Calu3 (cell line): ENCODE data around the gene SLC35F6. TPM values are rescaled to one million over a fixed set of nuclear protein-coding genes. Genes with fewer than 3 reads are reported as not detected.
"Not testable (repeated sequence)": the region's sequence is repeated elsewhere in the genome, so short reads cannot be mapped to it uniquely, and the experiment has no call there.

Experiments
- BruUV-seq: library from RNA; stranded (reverse); fragments of 400-500 nt; replicated peaks from 2 replicates; lab custom pipeline; 2021; lab: Mats Ljungman, UMichigan
- CTCF ChIA-PET: fragments of 300-600 bp; sonication (Branson Sonifier 250); formaldehyde crosslinking; loops from one replicate; lab custom pipeline; 2022; ENCODE audit warnings: antibody characterized with exemption; lab: Charles Lee
- DNase-seq: peaks from one replicate; pipeline ENCODE4 v3.0.0; 2022
- H3K27ac Mint-ChIP-seq: one replicate; pipeline ENCODE4 v1.8.0; 2022; ENCODE audit warnings: mixed read lengths; ENCODE audit not compliant: unreplicated experiment
- H3K27me3 Mint-ChIP-seq: one replicate; pipeline ENCODE4 v1.8.0; 2022; ENCODE audit warnings: mixed read lengths; ENCODE audit not compliant: unreplicated experiment
- H3K36me3 Mint-ChIP-seq: one replicate; pipeline ENCODE4 v1.8.0; 2022; ENCODE audit warnings: mild to moderate bottlenecking, moderate library complexity, mixed read lengths; ENCODE audit not compliant: insufficient read depth, unreplicated experiment
- H3K4me1 Mint-ChIP-seq: one replicate; pipeline ENCODE4 v1.8.0; 2022; ENCODE audit warnings: mild to moderate bottlenecking, low read depth, mixed read lengths; ENCODE audit not compliant: unreplicated experiment
- H3K4me3 Mint-ChIP-seq: one replicate; pipeline ENCODE4 v1.8.0; 2022; ENCODE audit warnings: mild to moderate bottlenecking, low read depth, moderate library complexity, mixed read lengths; ENCODE audit not compliant: unreplicated experiment
- H3K9me3 Mint-ChIP-seq: one replicate; pipeline ENCODE4 v1.8.0; 2022; ENCODE audit warnings: low read depth, mixed read lengths; ENCODE audit not compliant: unreplicated experiment
- CTCF ChIP-seq: fragments of 200-600 bp; IDR thresholded peaks from one replicate; pipeline ENCODE4 v1.8.0; 2022; ENCODE audit warnings: antibody characterized with exemption; ENCODE audit not compliant: unreplicated experiment
- intact Hi-C: fragments of 100-400 bp; cut with micrococcal nuclease; formaldehyde crosslinking; loops from one replicate; pipeline ENCODE4 v1.10.0; 2022; ENCODE audit not compliant: unreplicated experiment
- total RNA-seq: library from RNA; stranded (reverse); gene quantifications from 2 replicates; pipeline ENCODE4 v1.2.3, GENCODE V29; 2022

SLC35F6 gene
- total RNA-seq, 1 experiment from 2014 or later: 36.9 TPM

- peak overlapping the region; percentile 100 for H3K27ac Mint-ChIP-seq
- no TSS peak for BruUV-seq
- intact Hi-C loops: no loop called here
- no peak overlapping the region for H3K4me3 Mint-ChIP-seq
- no peak for TF ChIP-seq CTCF
- peaks cover 29% of the 10 kb centered on the region for H3K4me1 Mint-ChIP-seq
- no peak for DNase-seq
- peaks cover 27% of the 10 kb centered on the region for H3K36me3 Mint-ChIP-seq
- no peaks in the 10 kb centered on the region for H3K27me3 Mint-ChIP-seq
- CTCF ChIA-PET: no interaction called here
- H3K9me3 Mint-ChIP-seq: no peaks in the 10 kb centered on the region
Observed at GRCh38 chr2:26759845-26760244, 4.2 kb upstream of the SLC35F6 start.

GRCh38 chr2:26760991-26761390, 3.1 kb upstream of the SLC35F6 start:
- CTCF ChIA-PET, H3K9me3 Mint-ChIP-seq, H3K4me3 Mint-ChIP-seq, H3K27ac Mint-ChIP-seq, BruUV-seq, DNase-seq, H3K27me3 Mint-ChIP-seq, intact Hi-C loops: not testable (repeated sequence)
- Mint-ChIP-seq H3K4me1 (peaks cover 41% of the 10 kb centered on the region), H3K36me3 (peaks cover 38% of the 10 kb centered on the region)

DNA sequence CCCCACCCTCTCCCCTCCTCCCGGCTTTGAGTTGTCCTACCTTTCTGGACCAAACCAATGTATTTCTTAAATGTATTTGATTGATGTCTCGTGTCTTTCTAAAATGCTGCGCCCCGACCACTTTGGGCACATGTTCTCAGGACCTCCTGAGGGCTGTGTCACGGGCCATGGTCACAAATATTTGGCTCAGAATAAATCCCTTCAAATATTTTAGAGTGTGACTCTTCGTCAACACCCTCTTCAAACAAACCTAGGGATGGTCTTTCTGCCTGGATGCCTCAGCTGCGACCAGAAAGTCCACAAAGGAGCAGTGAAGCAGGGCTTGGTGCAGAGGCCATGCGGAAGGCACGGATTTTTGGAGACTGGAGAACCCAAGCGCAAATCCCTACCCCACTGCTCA, 1.1 kb upstream of the SLC35F6 start:
- no peak overlapping the region for H3K27ac Mint-ChIP-seq
- no peaks in the 10 kb centered on the region for H3K27me3 Mint-ChIP-seq
- intact Hi-C loops: no loop called here
- peaks cover 37% of the 10 kb centered on the region for H3K36me3 Mint-ChIP-seq
- CTCF ChIA-PET: no interaction called here
- peak overlapping the region; percentile 89 for H3K4me3 Mint-ChIP-seq
- H3K4me1 Mint-ChIP-seq: peaks cover 37% of the 10 kb centered on the region
- H3K9me3 Mint-ChIP-seq: no peaks in the 10 kb centered on the region
- no peak for DNase-seq
- BruUV-seq: no TSS peak
- no peak for TF ChIP-seq CTCF

- Mint-ChIP-seq H3K4me3 (peak overlapping the region; percentile 89), H3K36me3 (peaks cover 47% of the 10 kb centered on the region), H3K9me3 (no peaks in the 10 kb centered on the region), H3K27me3 (no peaks in the 10 kb centered on the region), H3K4me1 (peaks cover 30% of the 10 kb centered on the region), H3K27ac (peak overlapping the region; percentile 76)
- intact Hi-C loops: no loop called here
- CTCF ChIA-PET: no interaction called here
- TF ChIP-seq CTCF: no peak
- no peak for DNase-seq
- no TSS peak for BruUV-seq
Observed at GRCh38 chr2:26764906-26765305, 822 bp downstream of the SLC35F6 start.

- no TSS peak for BruUV-seq
- H3K27ac Mint-ChIP-seq: peak overlapping the region; percentile 76
- no peak for DNase-seq
Observed at GRCh38 chr2:26765475-26766200, 1.6 kb downstream of the SLC35F6 start.

More at GRCh38 chr2:26765475-26766200, 1.6 kb downstream of the SLC35F6 start:
- Mint-ChIP-seq H3K4me3 (peak overlapping the region; percentile 89), H3K36me3 (peaks cover 47% of the 10 kb centered on the region), H3K9me3 (no peaks in the 10 kb centered on the region), H3K4me1 (peaks cover 29% of the 10 kb centered on the region), H3K27me3 (no peaks in the 10 kb centered on the region)
- TF ChIP-seq CTCF: no peak
- intact Hi-C loops: no loop called here
- CTCF ChIA-PET: no interaction called here
